GM11168 (cell line): Measurements from ENCODE around the gene ERG28.
"Not testable (repeated sequence)": the region's sequence is repeated elsewhere in the genome, so short reads cannot be mapped to it uniquely, and the experiment has no call there.

Source experiments
- in situ Hi-C: fragments of 300-500 bp; cut with MboI; formaldehyde crosslinking; loops from one replicate; pipeline ENCODE4 v1.12.0; 2022; ENCODE audit warnings: low sequenced_read_pairs; ENCODE audit not compliant: unreplicated experiment

ERG28 gene

DNA sequence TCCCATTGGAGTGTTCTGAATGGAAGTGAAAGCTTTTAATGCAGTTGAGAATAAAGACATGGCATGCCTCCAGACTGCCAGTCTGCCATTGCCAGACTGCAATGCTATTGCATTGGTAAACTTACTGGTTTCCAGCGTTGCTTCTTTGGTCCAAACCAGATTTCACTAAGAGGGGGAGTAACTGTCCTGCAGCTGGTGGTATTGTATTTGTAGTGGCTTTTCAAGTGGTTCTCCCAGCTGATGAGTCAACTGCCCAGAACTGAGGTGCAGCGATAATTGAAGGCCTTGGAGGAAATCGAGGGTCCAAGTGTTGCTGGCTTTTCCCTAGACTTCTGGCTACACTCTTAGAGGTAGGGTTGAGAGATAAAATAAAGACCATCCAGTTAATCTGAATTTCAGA is 31.9 kb downstream of the ERG28 start:
- in situ Hi-C loops = no loop called here

DNA sequence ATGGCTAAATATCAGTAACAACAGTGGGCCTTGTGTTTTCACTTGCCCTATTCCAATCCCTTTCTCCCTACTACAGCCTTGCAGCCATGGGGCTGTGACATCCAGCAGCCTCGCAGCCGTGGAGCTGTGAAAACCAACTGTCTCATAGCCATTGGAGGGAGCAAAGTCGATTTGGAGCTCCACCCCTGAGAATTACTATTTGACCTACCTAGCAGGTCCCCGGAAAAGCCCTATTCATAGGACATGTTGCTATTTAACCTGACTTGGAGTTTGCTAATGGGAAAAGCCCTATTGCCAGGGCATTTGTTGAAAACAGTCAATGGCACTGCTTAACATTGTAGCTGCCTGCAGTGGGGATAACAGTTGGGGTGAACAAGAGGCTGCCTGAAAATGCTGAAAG is 33.3 kb downstream of the ERG28 start:
- in situ Hi-C loops = no loop called here

DNA sequence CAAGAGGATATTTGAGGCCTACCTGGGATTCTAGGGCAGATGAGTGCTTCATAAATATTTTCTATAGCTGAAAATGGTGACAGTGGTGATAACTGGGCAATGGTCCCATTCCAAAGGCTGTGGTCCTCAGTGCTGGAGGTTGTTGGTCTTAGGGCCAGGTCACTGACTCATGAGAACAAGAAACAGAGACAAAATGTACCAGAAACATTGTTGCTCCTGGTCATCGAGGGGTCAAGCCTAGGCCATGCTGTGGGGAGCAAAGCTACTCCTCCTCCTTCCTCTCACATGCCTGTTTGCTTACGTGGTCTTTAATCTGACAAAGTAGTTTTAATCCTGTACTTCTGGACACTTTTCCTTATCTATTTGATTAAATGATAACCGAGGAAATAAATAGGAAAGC is 33.8 kb downstream of the ERG28 start:
- in situ Hi-C loops = no loop called here

DNA sequence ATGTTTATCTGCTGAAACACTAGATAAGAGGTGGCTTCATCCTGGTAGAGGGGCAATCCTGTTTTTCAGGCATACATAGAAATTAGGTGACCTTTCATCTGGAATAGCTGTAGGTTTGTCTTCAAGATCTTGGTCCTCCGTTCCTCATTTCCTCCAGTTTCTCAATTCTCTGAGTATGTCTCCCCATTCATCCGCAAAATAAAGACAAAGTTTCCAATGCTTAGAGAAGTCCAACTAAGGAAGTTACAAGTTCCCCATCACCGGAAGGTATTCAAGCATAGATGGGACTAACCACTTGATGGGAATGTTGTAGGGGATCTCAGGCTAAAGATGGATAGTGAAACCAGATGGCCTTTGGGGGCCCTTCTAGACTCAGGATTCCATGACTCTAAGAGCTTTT is 34.3 kb downstream of the ERG28 start:
- in situ Hi-C loops = no loop called here

DNA sequence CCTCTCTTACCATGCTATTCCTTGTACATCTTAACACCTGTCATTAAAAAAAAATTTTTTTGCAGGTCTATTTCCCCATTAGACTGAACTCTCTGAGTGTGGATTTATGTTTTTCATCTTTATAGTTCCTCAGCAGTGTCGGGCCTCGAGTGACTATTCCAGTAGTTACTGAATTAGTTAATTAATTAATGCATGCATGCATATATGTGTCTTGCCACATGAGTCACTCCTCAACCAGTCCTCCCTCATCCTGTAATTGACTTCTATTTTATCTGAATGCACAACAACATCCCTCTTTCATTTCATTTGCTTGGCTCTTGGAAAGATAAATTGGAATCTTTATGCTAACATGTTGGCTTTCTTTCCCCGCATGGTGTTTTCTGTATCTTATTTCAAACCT is 35.6 kb downstream of the ERG28 start:
- in situ Hi-C loops = no loop called here

DNA sequence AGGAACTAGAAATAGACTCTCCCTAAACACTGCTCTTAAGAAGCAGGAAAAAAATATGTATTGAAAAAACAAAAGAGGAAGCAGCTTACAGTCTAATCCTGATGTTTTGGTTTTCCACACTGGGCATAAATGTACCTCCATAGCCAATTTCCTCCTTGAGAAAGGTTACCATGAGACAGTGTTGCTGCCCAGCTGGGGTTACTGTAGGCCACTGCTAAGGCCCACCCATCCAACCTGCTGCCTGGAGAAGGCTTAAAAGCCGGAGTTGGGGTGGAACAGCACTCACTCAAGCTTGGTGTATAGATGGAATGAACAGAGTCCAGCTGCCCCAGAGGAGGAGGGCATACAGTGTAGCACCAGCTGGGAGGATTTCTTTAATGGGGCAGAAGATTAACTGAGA is 41.1 kb downstream of the ERG28 start:
- in situ Hi-C loops = no loop called here

DNA sequence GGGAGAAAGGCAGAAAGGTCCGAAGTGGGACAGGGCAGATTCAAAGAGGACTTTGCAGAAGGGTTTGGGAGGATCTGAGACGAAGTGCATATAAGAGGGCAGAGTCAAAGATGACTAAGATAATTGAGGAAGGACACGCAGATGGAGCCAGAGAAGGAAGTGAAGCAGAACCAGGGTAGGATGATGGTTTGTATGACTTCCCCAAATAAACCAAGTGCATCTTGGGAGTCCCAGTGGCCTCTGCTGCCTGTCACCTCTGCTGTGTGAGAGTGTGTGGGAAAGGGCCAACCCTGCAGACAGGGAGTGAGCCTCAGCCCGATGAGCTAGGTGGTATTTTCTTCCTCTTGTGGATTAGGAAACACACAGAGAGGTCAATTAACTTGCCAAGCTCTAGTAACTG is 45.5 kb downstream of the ERG28 start:
- in situ Hi-C loops = no loop called here

DNA sequence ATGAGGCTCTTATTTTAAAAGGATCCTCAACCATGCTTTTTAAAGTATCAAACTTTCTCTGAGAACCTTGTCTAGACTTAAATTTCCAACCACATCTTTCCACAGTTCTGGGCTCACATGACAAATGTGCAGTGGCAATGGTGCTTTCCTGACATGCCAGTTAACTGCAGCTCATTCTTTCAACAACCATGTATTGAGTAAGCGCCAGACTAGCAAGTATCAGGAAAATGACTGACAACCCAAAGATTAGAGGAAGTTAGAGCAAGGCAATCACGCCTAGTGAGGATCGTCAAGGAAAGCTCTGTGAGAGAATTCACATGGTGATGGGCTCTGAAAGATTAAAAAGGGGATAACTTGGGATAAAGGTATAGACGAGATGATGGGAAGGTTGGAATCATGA is 46.5 kb downstream of the ERG28 start:
- in situ Hi-C loops = no loop called here

DNA sequence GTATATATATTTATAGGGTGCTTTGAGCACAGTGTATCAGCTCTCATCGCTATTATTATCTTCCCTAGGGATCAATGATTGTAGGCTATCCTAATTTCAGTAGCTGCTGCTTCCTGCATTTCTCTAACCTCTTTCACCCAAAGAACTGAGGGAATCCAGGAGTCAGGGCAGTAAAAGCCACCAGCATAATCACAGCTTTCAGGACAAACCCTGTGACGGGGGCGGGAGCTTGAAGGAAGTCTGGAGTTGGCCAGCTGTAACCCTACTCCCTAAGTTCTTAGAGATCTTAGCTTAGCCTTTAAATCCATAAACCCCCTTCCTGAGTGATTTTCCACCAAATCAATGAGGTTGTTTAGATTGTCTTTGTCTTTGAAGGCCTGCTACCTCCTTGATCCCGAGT is 48.5 kb downstream of the ERG28 start:
- in situ Hi-C loops = no loop called here

DNA sequence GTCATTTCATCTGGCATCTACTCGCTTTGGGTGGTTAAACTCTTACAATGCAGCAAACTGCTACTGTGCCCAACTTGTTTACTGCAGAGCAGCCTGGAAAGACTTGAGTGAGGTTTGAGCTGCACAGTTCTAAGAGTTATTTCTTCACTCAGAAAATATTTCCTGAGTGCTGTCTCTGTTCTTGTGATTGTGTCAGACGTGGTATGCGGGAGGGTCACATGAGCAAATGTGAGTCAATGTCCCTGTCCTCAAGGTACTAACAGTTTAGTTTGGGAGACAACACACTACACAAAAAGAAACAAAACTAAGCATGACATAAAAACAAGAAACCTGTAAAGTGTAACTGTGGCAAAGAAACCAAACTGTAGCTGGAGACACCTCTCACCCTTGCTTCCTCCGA is 49.8 kb downstream of the ERG28 start:
- in situ Hi-C loops = no loop called here

DNA sequence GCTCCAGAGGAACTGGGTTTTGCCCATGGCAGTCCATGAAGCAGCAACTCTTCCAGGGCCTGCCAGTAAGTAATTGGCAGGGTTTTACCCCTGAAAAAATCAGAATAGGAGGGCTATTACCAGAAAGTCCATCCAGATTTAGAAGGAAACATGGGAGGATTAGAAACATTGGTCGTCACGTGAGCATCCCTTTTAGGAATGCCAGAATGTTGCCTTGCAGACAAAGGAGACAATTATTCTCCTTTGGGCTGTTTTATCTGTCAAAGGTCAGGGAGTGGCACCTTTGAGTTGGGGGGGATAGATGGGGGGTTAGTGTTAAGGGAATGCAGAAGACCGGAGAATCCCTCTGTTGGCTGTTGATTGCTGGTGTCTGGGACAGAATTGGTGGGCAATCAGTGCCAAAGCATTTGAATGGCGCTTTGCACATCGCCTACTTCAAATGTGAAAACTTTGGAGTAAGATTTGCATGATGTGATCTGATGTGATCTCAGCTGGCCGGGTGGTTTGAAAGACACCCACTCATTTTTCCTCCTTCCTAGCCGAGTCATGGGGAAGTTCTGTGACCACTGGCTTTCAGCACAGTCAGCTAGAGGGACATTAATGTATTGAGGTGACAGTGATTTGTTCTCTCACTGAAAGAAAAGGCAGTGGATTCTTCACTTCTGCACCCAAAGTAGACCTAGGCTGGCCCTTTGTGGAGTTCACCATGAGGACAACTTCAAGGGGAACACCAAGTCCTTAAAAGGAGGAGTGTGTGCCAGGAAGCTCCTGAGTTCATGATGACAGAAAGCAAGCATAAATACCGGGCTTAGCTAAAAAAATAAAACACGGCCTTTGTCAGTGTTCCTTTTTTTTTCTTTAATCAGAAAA is 50.8 kb downstream of the ERG28 start:
- in situ Hi-C loops = no loop called here

DNA sequence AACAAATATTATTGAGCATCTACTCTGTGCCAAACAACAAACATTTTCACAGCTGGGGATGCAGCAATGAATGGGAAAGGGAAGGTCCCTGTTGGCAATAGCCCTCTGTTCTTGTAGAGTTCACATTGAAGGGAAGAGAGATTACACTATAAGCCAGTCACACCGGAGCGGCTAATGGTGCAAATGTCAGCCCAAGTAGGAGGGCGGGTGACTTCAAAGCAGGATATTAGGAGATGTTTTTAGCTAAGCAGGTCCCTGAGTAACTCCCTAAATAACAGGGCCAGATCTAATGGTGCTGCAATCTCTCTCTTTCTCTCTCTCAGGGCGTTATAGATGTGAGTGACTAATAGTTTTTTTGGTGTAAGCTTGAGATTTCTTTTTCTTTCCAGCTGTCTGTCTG is 51.6 kb downstream of the ERG28 start:
- in situ Hi-C loops = no loop called here

DNA sequence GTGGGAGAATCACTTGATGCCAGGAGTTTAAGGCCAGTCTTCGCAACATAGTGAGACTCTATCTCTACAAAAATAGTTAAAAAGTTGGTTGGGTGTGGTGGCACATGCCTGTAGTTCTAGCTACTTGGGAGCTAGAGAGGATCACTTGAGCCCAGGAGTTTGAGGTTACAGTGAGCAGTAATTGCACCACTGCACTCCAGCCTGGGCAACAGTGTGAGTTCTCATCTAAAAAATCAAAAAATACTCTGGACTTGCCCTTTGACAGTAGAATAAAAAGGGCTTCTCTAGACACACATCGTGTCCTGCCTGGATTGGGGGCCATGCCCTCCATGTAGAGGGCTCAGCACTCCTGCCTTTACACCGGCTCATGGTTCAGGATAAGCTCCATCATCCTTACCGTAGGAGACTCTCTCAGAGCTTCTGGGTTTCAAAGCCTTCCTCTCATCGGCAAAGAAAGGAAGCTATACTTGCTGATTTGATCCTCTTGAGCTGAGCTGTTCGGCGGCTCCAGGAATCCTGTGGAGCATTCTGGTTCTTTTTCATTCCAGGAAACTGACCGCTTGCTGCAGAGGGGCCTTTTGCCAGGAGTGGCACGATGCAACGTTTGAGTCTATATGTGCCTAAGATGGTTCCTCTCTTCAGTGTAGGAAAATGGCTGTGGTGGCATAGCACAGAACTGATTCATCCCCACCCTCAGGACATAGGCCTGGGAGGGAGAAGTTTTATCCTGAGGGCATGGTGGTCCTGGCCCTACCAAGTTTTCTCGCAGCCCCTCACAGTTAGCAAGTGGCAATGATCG is 52.6 kb downstream of the ERG28 start:
- in situ Hi-C loops = no loop called here

DNA sequence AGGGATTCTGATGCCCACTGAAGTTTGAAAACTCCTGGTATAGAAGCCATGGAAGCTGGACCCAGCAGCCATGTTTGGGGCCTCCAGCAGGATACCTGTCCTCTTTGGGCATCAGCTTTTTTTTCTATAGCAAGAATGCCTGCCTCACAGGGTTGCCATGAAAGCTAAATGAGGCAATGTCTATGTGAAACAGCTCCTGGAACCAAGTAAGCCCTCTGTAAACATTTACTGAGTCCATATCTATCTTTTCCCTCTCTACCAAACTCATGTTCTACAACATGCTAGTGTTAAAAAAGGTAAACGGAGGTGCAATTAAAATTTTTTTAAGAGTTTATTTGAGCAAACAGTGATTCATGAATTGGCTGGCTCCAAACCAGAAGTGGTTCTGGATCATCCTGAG is 53.6 kb downstream of the ERG28 start:
- in situ Hi-C loops = no loop called here

DNA sequence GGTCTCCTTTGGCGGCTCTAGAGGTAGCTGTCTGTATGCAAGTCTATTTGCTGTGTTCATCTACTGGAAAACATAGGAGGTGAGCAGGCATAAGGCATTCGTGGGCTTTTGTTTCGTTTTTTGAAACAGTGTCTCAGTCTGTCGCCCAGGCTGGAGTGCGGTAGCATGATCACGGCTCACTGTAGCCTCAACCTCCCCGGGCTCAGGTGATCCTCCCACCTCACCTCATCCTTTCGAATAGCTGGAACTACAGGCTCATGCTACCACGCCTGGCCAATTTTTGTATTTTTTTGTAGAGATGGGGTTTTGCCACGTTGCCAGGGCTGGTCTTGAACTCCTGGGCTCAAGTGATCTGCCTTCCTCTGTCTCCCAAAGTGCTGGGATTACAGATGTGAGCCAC is 54.8 kb downstream of the ERG28 start:
- in situ Hi-C loops = no loop called here

DNA sequence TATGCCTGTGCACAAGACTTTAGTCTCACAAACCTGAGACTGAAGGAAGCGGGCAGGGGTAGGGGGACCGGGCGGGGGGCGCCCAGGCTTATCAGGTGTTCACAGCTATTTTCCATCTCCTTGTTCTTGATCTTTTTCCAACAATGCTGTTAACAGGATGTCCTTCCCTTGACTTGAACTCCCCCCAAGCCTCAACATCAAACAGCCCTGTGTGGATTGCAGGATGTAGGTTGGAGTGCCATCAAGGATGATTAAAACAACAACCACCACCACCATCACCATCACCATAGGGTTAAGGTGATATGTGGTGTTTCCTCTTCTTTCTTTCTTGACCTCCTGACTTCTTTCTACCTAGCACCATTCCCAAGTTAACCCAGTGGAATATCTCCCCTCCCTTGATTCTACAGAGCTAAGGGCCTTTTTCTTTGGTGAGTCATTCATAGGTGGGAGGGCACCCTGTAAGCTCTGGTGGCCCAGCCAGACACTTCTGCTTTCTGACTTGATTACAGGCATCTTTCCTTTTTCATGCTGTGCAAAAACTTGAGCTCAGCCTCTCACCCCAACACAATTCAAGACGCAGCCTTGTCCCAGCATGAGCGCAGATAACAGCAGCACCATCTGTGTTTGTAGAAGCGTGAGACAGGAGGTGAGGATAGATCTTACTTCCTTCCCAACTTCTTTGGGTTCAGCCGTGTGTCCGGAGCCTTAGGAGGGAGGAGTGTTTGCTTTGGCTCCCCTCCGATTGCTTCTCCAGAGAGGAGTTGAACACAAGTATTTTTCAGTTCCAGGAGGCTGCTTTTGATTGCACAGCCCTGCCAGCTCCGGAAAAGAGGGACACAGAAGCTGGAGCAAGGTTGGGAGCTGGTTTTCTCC is 55.5 kb downstream of the ERG28 start:
- in situ Hi-C loops = no loop called here

DNA sequence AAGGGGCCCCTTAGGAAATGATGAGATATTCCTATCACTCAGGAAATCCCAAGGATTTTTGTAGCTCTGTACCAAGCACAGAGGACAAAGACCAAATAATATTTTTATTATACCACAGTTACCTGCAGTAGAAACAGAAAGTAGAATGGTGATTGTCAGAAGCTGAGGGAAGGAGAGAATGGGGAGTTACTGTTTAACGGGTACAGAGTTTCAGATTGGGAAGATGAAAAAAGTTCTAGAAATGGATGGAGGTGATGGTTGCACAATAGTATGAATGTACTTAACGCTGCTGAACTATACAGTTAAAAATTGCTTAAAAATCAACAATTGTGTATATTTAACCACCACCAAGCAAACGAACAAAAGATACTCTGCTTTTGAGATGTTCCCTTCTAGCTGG is 58.2 kb downstream of the ERG28 start:
- in situ Hi-C loops = no loop called here

DNA sequence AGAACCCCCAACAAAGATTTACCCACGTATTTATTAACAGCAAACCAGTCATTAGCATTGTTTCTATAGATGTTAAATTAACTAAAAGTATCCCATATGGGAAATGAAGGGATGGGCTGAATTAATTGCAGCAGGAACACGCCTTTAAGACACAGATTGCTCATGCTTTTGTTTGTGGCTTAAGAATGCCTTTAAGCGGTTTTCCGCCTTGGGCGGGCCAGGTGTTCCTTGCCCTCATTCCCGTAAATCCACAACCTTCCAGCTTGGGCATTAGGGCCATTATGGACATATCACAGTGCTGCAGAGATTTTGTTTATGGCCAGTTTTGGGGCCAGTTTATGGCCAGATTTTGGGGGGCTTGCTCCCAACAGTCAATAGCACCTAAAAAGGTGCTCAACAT is 59.6 kb downstream of the ERG28 start:
- in situ Hi-C loops = not testable (repeated sequence)

DNA sequence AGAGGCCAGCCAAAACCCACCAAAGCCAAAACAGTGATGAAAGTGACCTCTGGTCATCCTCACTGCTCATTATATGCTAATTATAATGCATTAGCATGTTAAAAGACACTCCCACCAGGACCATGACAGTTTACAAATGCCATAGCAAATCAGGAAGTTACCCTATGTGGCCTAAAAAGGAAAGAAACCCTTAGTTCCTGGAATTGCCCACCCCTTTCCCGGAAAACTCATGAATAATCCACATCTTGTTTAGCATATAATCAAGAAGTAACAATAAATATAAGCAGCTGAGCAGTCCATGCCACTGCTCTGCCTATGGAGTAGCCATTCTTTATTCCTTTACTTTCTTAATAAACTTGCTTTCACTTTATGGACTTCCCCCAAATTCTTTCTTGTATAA is 60.6 kb downstream of the ERG28 start:
- in situ Hi-C loops = not testable (repeated sequence)
